Measurements from ENCODE around the gene CUTA. TPM values are rescaled to one million over a fixed set of nuclear protein-coding genes. Genes with fewer than 3 reads are reported as not detected.

The CUTA gene
- total and polyA plus RNA-seq, 2 of the 13 experiments (the other 11 are each of a cell fraction or from before 2014, with no cell fraction given), result 170 to 180 TPM

- 0 out of 2 replicates have a peak, but pooled peaks have one; percentile 84 for TF ChIP-seq TIGD3 (CRISPR knock-in tag; IDR thresholded peaks at IDR 0.05; ENCODE audit: borderline replicate concordance)
- no peak for TF ChIP-seq ZNF770 (CRISPR knock-in tag; IDR thresholded peaks at IDR 0.05)
- no peak for TF ChIP-seq HNF1A (IDR thresholded peaks at IDR 0.05; ENCODE audit: low read depth)
- TF ChIP-seq HNF1A (CRISPR knock-in tag; IDR thresholded peaks at IDR 0.05; ENCODE audit: borderline replicate concordance), result 0 out of 2 replicates have a peak, but pooled peaks have one; percentile 8
- TF ChIP-seq ZNF367 (CRISPR knock-in tag; IDR thresholded peaks at IDR 0.05; ENCODE audit: borderline replicate concordance), result peak; percentile 62
- peak; percentile 89; the same call in 1 of the 2 replicates for TF ChIP-seq DZIP1 (CRISPR knock-in tag; IDR thresholded peaks at IDR 0.05)
- TF ChIP-seq CBFB (CRISPR knock-in tag; IDR thresholded peaks at IDR 0.05), result no peak
- TF ChIP-seq HMG20B (CRISPR knock-in tag; conservative IDR thresholded peaks at IDR 0.05), result no peak
- TF ChIP-seq ZNF18 (CRISPR knock-in tag; IDR thresholded peaks at IDR 0.05; ENCODE audit: insufficient replicate concordance), result no peak
Measured at GRCh38 chr6:33391922-33392594, 25.8 kb downstream of the CUTA start (continued).

Data from HepG2 (cell line).